ENCODE measurements around the gene PTAR1. TPM values are rescaled to one million over a fixed set of nuclear protein-coding genes. Genes with fewer than 3 reads are reported as not detected.

The PTAR1 gene
- total RNA-seq, 4 donors from 2014 or later: 27.8 to 52.3 (median 47.8) TPM

DNA sequence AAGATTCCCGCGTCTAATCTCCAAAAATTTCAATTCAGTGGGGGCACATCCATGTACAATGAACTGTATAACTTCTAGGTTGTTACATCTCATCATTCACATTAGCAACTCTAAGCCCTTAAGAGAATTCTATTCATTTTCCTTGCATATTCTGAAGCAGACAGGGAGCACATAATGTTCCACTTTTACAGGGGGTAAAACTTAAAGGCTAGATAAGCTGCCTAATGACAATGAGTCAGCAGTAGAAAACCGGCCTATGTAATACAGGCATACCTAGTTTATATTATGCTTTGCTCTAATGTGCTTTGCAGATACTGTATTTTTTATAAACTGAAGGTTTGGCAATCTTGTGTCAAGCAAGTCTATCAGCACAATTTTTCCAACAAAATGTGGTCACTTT lies 40.4 kb downstream of the PTAR1 start:
- intact Hi-C loops (cut with DNase I; ENCODE audit: low total_unique reads): no loop called here
- no peak overlapping the region for H3K4me3 ChIP-seq (ENCODE audit: low read depth, poor library complexity, severe bottlenecking)
- DNase-seq (ENCODE audit: low spot score in 2 of 2): no peak
- no peak for TF ChIP-seq POLR2A (IDR thresholded peaks at IDR 0.05)
- TF ChIP-seq, protein P1, sequence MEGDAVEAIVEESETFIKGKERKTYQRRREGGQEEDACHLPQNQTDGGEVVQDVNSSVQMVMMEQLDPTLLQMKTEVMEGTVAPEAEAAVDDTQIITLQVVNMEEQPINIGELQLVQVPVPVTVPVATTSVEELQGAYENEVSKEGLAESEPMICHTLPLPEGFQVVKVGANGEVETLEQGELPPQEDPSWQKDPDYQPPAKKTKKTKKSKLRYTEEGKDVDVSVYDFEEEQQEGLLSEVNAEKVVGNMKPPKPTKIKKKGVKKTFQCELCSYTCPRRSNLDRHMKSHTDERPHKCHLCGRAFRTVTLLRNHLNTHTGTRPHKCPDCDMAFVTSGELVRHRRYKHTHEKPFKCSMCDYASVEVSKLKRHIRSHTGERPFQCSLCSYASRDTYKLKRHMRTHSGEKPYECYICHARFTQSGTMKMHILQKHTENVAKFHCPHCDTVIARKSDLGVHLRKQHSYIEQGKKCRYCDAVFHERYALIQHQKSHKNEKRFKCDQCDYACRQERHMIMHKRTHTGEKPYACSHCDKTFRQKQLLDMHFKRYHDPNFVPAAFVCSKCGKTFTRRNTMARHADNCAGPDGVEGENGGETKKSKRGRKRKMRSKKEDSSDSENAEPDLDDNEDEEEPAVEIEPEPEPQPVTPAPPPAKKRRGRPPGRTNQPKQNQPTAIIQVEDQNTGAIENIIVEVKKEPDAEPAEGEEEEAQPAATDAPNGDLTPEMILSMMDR (IDR thresholded peaks at IDR 0.05): no peak
- WGBS, 2 donors: 95 to 97% methylated on average over 3 of the region's 3 CpGs

GRCh38 chr9:69718218-69718617 lies 41.6 kb downstream of the PTAR1 start:
- intact Hi-C loops (cut with DNase I; ENCODE audit: low total_unique reads): no loop called here
- H3K4me3 ChIP-seq (ENCODE audit: low read depth, poor library complexity, severe bottlenecking): no peak overlapping the region
- 95 to 98% methylated on average over 6 of the region's 6 CpGs for WGBS, 2 donors
- DNase-seq (ENCODE audit: low spot score in 2 of 2): no peak
- no peak for TF ChIP-seq POLR2A (IDR thresholded peaks at IDR 0.05)
- TF ChIP-seq, protein P1 (IDR thresholded peaks at IDR 0.05): no peak

- TF ChIP-seq, protein P1 (IDR thresholded peaks at IDR 0.05): no peak
- no peak for TF ChIP-seq POLR2A (IDR thresholded peaks at IDR 0.05)
- 95 to 100% methylated on average over 1 of the region's 1 CpG for WGBS, 2 donors
- intact Hi-C loops (cut with DNase I; ENCODE audit: low total_unique reads): no loop called here
- H3K4me3 ChIP-seq (ENCODE audit: low read depth, poor library complexity, severe bottlenecking): no peak overlapping the region
- DNase-seq (ENCODE audit: low spot score in 2 of 2): no peak
Observed at GRCh38 chr9:69715825-69716224, 44.0 kb downstream of the PTAR1 start.

GRCh38 chr9:69715096-69715495 lies 44.7 kb downstream of the PTAR1 start:
- 93 to 98% methylated on average over 3 of the region's 3 CpGs for WGBS, 2 donors
- no peak overlapping the region for H3K4me3 ChIP-seq (ENCODE audit: low read depth, poor library complexity, severe bottlenecking)
- no peak for DNase-seq (ENCODE audit: low spot score in 2 of 2)
- TF ChIP-seq POLR2A (IDR thresholded peaks at IDR 0.05): no peak
- TF ChIP-seq, protein P1 (IDR thresholded peaks at IDR 0.05): no peak
- intact Hi-C loops (cut with DNase I; ENCODE audit: low total_unique reads): no loop called here

- intact Hi-C loops (cut with DNase I; ENCODE audit: low total_unique reads): no loop called here
- 88 to 95% methylated on average over 2 of the region's 2 CpGs for WGBS, 2 donors
- no peak for DNase-seq (ENCODE audit: low spot score in 2 of 2)
- H3K4me3 ChIP-seq (ENCODE audit: low read depth, poor library complexity, severe bottlenecking): no peak overlapping the region
- TF ChIP-seq, protein P1 (IDR thresholded peaks at IDR 0.05): no peak
- no peak for TF ChIP-seq POLR2A (IDR thresholded peaks at IDR 0.05)
Observed at GRCh38 chr9:69697475-69697874, 62.3 kb downstream of the PTAR1 start.

DNA sequence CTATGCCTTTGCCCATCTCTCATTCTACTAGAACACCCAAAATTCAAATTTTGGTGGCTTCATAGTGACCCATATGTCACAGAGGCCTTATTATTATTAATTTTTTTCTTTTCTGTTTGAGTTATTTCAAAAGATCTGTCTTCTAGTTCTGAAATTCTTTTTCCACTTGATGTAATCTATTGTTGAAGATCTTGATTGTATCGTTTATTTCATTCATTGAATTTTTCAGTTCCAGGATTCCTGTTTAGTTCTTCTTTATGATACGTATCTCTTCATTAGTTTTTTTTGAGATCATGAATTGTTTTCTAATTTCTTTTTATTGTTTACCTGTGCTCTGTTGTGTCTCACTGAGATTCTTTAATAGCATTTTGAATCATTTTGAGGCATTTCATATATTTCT lies 63.0 kb downstream of the PTAR1 start:
- TF ChIP-seq POLR2A (IDR thresholded peaks at IDR 0.05): no peak
- TF ChIP-seq, protein P1 (IDR thresholded peaks at IDR 0.05): no peak
- WGBS, 2 donors: 80 to 92% methylated on average over 2 of the region's 2 CpGs
- no peak overlapping the region for H3K4me3 ChIP-seq (ENCODE audit: low read depth, poor library complexity, severe bottlenecking)
- intact Hi-C loops (cut with DNase I; ENCODE audit: low total_unique reads): no loop called here
- no peak for DNase-seq (ENCODE audit: low spot score in 2 of 2)

Data from lower leg skin (tissue), 4 donors.